Measurements from ENCODE around the gene C19orf81. TPM values are rescaled to one million over a fixed set of nuclear protein-coding genes. Genes with fewer than 3 reads are reported as not detected.

C19orf81 gene
- total RNA-seq, 1 donor from 2014 or later = not detected

GRCh38 chr19:50644315-50644915, 4.8 kb upstream of the C19orf81 start:
- no peak for DNase-seq (ENCODE audit: extremely low spot score, unreplicated experiment)
- Mint-ChIP-seq H3K27ac (ENCODE audit: unreplicated experiment) (no peak overlapping the region), H3K36me3 (ENCODE audit: unreplicated experiment) (no peaks in the 10 kb centered on the region), H3K27me3 (ENCODE audit: unreplicated experiment) (peaks cover 4% of the 10 kb centered on the region), H3K4me1 (ENCODE audit: unreplicated experiment) (no peaks in the 10 kb centered on the region), H3K9me3 (ENCODE audit: unreplicated experiment) (no peaks in the 10 kb centered on the region), H3K4me3 (ENCODE audit: unreplicated experiment) (no peak overlapping the region)
- no peak for TF ChIP-seq CTCF (IDR thresholded peaks at IDR 0.05)

- Mint-ChIP-seq H3K9me3 (ENCODE audit: unreplicated experiment) (no peaks in the 10 kb centered on the region), H3K4me1 (ENCODE audit: unreplicated experiment) (no peaks in the 10 kb centered on the region), H3K27me3 (ENCODE audit: unreplicated experiment) (peaks cover 3% of the 10 kb centered on the region), H3K4me3 (ENCODE audit: unreplicated experiment) (no peak overlapping the region), H3K36me3 (ENCODE audit: unreplicated experiment) (no peaks in the 10 kb centered on the region), H3K27ac (ENCODE audit: unreplicated experiment) (no peak overlapping the region)
- no peak for DNase-seq (ENCODE audit: extremely low spot score, unreplicated experiment)
- no peak for TF ChIP-seq CTCF (IDR thresholded peaks at IDR 0.05)
Observed at GRCh38 chr19:50645107-50645506, 4.1 kb upstream of the C19orf81 start.

GRCh38 chr19:50646074-50646807, 3.0 kb upstream of the C19orf81 start:
- Mint-ChIP-seq H3K27ac (ENCODE audit: unreplicated experiment) (no peak overlapping the region), H3K36me3 (ENCODE audit: unreplicated experiment) (no peaks in the 10 kb centered on the region)
- DNase-seq (ENCODE audit: extremely low spot score, unreplicated experiment) = no peak

GRCh38 chr19:50647879-50648615, 1.2 kb upstream of the C19orf81 start:
- Mint-ChIP-seq H3K36me3 (ENCODE audit: unreplicated experiment) (no peaks in the 10 kb centered on the region), H3K9me3 (ENCODE audit: unreplicated experiment) (no peaks in the 10 kb centered on the region), H3K27me3 (ENCODE audit: unreplicated experiment) (no peaks in the 10 kb centered on the region), H3K27ac (ENCODE audit: unreplicated experiment) (no peak overlapping the region), H3K4me3 (ENCODE audit: unreplicated experiment) (no peak overlapping the region), H3K4me1 (ENCODE audit: unreplicated experiment) (no peaks in the 10 kb centered on the region)
- no peak for TF ChIP-seq CTCF (IDR thresholded peaks at IDR 0.05)
- DNase-seq (ENCODE audit: extremely low spot score, unreplicated experiment) = no peak

More at GRCh38 chr19:50646074-50646807, 3.0 kb upstream of the C19orf81 start:
- no peak for TF ChIP-seq CTCF (IDR thresholded peaks at IDR 0.05)
- Mint-ChIP-seq H3K4me3 (ENCODE audit: unreplicated experiment) (no peak overlapping the region), H3K4me1 (ENCODE audit: unreplicated experiment) (no peaks in the 10 kb centered on the region), H3K9me3 (ENCODE audit: unreplicated experiment) (no peaks in the 10 kb centered on the region), H3K27me3 (ENCODE audit: unreplicated experiment) (no peaks in the 10 kb centered on the region)

- H3K4me1 Mint-ChIP-seq (ENCODE audit: unreplicated experiment) = no peaks in the 10 kb centered on the region
- H3K4me3 Mint-ChIP-seq (ENCODE audit: unreplicated experiment) = no peak overlapping the region
- DNase-seq (ENCODE audit: extremely low spot score, unreplicated experiment) = no peak
- no peaks in the 10 kb centered on the region for H3K9me3 Mint-ChIP-seq (ENCODE audit: unreplicated experiment)
- no peaks in the 10 kb centered on the region for H3K36me3 Mint-ChIP-seq (ENCODE audit: unreplicated experiment)
- no peak overlapping the region for H3K27ac Mint-ChIP-seq (ENCODE audit: unreplicated experiment)
- TF ChIP-seq CTCF (IDR thresholded peaks at IDR 0.05) = no peak
- no peaks in the 10 kb centered on the region for H3K27me3 Mint-ChIP-seq (ENCODE audit: unreplicated experiment)
Observed at GRCh38 chr19:50648659-50649058, 586 bp upstream of the C19orf81 start.
